Testis (tissue), 2 donors: ENCODE measurements around the gene SCAPER.

ENCODE experiments used
- CTCF ChIP-seq, 3 experiments: fragments of 450-650 bp in 2 of 3; fragments of 200-600 bp in 1 of 3; sonication (generic) in 1 of 3; IDR thresholded peaks; one replicate each; pipeline ENCODE4 v1.5.1; 2016 to 2019; ENCODE audit warnings: antibody characterized with exemption in 3 of 3, mild to moderate bottlenecking in 2 of 3, moderate library complexity in 1 of 3
- POLR2A ChIP-seq: fragments of 450-650 bp; IDR thresholded peaks from one replicate; pipeline ENCODE4 v1.6.1; 2017; ENCODE audit warnings: antibody characterized with exemption, mild to moderate bottlenecking, moderate library complexity

DNA sequence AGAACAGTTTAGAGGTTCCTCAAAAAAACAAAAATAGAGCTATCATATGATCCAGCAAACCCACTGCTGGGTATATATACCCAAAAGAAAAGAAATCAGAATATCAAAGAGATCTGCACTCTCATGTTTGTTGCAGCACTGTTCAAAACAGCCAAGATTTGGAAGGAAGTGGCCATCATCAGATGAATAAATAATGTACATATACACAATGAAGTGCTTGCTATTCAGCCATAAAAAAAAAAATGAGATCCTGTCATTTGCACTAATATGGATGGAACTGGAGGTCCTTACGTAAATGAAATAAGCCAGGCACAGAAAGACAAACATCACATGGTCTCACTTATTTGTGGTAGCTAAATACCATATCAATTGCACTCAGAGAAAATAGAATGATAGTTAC lies 58.4 kb downstream of the SCAPER start:
- TF ChIP-seq POLR2A (no peak), CTCF (IDR thresholded peaks at IDR 0.05) (no peak)
